K562 (cell line): ENCODE results near the gene GSDME. TPM values are rescaled to one million over a fixed set of nuclear protein-coding genes. Genes with fewer than 3 reads are reported as not detected.

Experiments used
- ATF1 ChIP-seq, 2 experiments: fragments of 450-650 bp in 1 of 2; IDR thresholded peaks; 2 replicates each; pipeline ENCODE4 v1.6.1; 2016; ENCODE audit warnings: missing compliant biosample characterization in 1 of 2, missing genetic modification characterization in 1 of 2
- HMG20B ChIP-seq: fragments of 250-450 bp; sonication (Bioruptor Pico); IDR thresholded peaks from 2 replicates; pipeline ENCODE4 v1.5.0; 2021; ENCODE audit warnings: mild to moderate bottlenecking
- JUND ChIP-seq, 2 experiments: IDR thresholded peaks; 2 replicates in 1 of 2; 3 replicates in 1 of 2; pipeline ENCODE4 v1.6.1; 2011; ENCODE audit warnings: borderline replicate concordance in 2 of 2, low read depth in 2 of 2, low read length in 2 of 2, improper control_type of control experiment in 1 of 2, missing biosample characterization in 1 of 2, missing genetic modification characterization in 1 of 2, missing genetic modification reagents in 1 of 2
- MCM7 ChIP-seq, 2 experiments: fragments of 450-650 bp; IDR thresholded peaks; 2 replicates each; pipeline ENCODE4 v1.6.1; 2016 to 2018
- POLR2AphosphoS2 ChIP-seq: IDR thresholded peaks from 2 replicates; pipeline ENCODE4 v1.6.1; 2012; ENCODE audit warnings: low read length, improper control_type of control experiment
- ZFP1 ChIP-seq: fragments of 450-650 bp; formaldehyde crosslinking; IDR thresholded peaks from 2 replicates; pipeline ENCODE4 v1.4.0; 2020; ENCODE audit warnings: mild to moderate bottlenecking, mixed read lengths
- ZKSCAN1 ChIP-seq: fragments of 150-350 bp; IDR thresholded peaks from 2 replicates; pipeline ENCODE4 v1.6.1; 2016; ENCODE audit warnings: low read depth, low read length
- ZNF77 ChIP-seq: fragments of 250-450 bp; sonication (Bioruptor Pico); IDR thresholded peaks from 2 replicates; pipeline ENCODE4 v1.5.0; 2020
- polyA plus RNA-seq, 8 experiments: library from polyadenylated mRNA; depleted of rRNA in 4 of 8; stranded (reverse) in 5 of 8; unstranded in 3 of 8; fragments of >200 nt; fragmentation: Nextera tagmentation in 2 of 8; fragmentation: Illumina TruSeq in 1 of 8; extraction: Ambion mirVana in 2 of 8; extraction: Trizol in 1 of 8; gene quantifications; 2 replicates each; pipeline versions ENCODE4 v1.2.1 to v1.2.3, GENCODE V29; 2011 to 2014; ENCODE audit warnings: inconsistent platforms in 1 of 8, missing spikeins in 1 of 8
- total RNA-seq, 7 experiments: library from RNA; depleted of rRNA in 6 of 7; stranded (reverse); fragments of >200 nt in 6 of 7; fragmentation: Illumina TruSeq in 2 of 7; extraction: Trizol in 2 of 7; gene quantifications; 2 replicates each; pipeline versions ENCODE4 v1.2.1 to v1.2.3, GENCODE V29; 2011 to 2021; ENCODE audit warnings: low replicate concordance in 1 of 7
- TF ChIP-seq, protein P1 (sequence below): fragments of 450-650 bp; IDR thresholded peaks from 2 replicates; pipeline ENCODE4 v1.6.1; 2016; ENCODE audit warnings: low read depth
- TF ChIP-seq, protein P2 (sequence below), 2 experiments: fragments of 450-650 bp; conservative IDR thresholded peaks; 2 replicates each; pipeline ENCODE4 v1.6.1; 2017; ENCODE audit warnings: mild to moderate bottlenecking in 2 of 2, moderate library complexity in 2 of 2
- TF ChIP-seq, protein P3 (sequence below): fragments of 450-650 bp; IDR thresholded peaks from 2 replicates; pipeline ENCODE4 v1.6.1; 2016
- TF ChIP-seq, protein P4 (sequence below), 2 experiments: fragments of 450-650 bp in 1 of 2; sonication (generic) in 1 of 2; formaldehyde crosslinking in 1 of 2; IDR thresholded peaks in 1 of 2; conservative IDR thresholded peaks in 1 of 2; 2 replicates each; pipeline versions ENCODE4 v1.6.1 to v1.8.1; 2016 to 2023; ENCODE audit warnings: mild to moderate bottlenecking in 2 of 2, moderate library complexity in 2 of 2, inconsistent platforms in 1 of 2, missing genetic modification reagents in 1 of 2

Gene GSDME
- total and polyA plus RNA-seq, 9 of the 15 experiments (the other 6 are each of a cell fraction or from before 2014, with no cell fraction given), result 0.37 to 1.9 (median 0.62) TPM

DNA sequence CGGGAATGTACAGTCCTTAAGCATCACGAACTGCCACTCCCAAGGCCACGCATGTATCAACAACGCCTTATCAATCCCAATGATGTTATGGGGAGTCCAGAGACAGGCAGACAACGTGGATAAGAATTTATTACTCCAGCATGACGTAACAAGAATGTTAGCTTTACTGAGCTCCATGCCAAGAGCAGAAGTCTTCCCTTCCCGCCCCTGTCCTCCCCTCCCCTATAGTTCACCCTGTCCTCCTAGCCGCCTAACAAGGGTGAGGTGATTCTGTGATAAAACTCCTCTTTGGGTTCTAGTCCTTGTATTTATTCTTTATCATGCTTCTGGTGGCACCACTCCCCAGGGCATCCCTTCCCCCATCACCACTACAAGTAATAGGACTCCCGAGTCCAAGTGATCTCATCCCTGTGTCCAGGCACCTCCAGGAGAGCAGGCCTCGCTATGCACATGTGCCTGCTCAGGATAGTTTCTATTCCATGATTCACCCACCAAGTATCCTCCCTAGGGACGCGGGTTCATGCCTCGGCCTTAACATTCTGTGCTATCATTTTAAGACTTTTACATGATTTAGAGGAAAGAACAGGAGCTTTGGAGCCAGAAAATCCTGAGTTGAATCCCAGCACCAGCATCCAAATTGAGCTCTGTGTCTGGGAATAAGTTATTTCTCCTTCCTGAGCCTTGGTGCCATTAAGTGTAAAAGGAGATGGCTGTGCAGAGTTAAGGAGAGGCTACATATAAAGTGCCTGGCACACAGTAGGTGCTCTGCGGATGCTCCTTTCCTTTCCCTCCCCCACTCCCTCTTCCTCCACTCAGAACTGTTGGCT is 15.4 kb downstream of the GSDME start (continued):
- TF ChIP-seq, protein P1, sequence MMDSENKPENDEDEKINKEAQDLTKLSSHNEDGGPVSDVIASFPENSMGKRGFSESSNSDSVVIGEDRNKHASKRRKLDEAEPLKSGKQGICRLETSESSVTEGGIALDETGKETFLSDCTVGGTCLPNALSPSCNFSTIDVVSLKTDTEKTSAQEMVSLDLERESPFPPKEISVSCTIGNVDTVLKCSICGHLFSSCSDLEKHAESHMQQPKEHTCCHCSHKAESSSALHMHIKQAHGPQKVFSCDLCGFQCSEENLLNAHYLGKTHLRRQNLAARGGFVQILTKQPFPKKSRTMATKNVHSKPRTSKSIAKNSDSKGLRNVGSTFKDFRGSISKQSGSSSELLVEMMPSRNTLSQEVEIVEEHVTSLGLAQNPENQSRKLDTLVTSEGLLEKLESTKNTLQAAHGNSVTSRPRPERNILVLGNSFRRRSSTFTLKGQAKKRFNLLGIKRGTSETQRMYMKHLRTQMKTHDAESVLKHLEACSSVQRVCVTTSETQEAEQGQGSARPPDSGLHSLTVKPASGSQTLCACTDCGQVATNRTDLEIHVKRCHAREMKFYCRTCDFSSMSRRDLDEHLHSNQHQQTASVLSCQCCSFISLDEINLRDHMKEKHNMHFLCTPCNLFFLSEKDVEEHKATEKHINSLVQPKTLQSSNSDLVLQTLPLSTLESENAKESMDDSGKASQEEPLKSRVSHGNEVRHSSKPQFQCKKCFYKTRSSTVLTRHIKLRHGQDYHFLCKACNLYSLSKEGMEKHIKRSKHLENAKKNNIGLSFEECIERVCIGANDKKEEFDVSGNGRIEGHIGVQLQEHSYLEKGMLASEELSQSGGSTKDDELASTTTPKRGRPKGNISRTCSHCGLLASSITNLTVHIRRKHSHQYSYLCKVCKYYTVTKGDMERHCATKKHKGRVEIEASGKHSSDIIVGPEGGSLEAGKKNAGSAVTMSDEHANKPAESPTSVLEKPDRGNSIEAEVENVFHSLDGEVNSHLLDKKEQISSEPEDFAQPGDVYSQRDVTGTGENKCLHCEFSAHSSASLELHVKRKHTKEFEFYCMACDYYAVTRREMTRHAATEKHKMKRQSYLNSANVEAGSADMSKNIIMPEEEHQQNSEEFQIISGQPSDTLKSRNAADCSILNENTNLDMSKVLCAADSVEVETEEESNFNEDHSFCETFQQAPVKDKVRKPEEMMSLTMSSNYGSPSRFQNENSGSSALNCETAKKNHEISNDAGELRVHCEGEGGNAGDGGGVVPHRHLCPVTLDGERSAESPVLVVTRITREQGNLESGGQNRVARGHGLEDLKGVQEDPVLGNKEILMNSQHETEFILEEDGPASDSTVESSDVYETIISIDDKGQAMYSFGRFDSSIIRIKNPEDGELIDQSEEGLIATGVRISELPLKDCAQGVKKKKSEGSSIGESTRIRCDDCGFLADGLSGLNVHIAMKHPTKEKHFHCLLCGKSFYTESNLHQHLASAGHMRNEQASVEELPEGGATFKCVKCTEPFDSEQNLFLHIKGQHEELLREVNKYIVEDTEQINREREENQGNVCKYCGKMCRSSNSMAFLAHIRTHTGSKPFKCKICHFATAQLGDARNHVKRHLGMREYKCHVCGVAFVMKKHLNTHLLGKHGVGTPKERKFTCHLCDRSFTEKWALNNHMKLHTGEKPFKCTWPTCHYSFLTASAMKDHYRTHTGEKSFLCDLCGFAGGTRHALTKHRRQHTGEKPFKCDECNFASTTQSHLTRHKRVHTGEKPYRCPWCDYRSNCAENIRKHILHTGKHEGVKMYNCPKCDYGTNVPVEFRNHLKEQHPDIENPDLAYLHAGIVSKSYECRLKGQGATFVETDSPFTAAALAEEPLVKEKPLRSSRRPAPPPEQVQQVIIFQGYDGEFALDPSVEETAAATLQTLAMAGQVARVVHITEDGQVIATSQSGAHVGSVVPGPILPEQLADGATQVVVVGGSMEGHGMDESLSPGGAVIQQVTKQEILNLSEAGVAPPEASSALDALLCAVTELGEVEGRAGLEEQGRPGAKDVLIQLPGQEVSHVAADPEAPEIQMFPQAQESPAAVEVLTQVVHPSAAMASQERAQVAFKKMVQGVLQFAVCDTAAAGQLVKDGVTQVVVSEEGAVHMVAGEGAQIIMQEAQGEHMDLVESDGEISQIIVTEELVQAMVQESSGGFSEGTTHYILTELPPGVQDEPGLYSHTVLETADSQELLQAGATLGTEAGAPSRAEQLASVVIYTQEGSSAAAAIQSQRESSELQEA, result no peak
- TF ChIP-seq MCM7 (IDR thresholded peaks at IDR 0.05), result no peak
- no peak for TF ChIP-seq ZFP1 (CRISPR knock-in tag)
- TF ChIP-seq, protein P2, sequence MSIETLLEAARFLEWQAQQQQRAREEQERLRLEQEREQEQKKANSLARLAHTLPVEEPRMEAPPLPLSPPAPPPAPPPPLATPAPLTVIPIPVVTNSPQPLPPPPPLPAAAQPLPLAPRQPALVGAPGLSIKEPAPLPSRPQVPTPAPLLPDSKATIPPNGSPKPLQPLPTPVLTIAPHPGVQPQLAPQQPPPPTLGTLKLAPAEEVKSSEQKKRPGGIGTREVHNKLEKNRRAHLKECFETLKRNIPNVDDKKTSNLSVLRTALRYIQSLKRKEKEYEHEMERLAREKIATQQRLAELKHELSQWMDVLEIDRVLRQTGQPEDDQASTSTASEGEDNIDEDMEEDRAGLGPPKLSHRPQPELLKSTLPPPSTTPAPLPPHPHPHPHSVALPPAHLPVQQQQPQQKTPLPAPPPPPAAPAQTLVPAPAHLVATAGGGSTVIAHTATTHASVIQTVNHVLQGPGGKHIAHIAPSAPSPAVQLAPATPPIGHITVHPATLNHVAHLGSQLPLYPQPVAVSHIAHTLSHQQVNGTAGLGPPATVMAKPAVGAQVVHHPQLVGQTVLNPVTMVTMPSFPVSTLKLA (conservative IDR thresholded peaks at IDR 0.05), result no peak
- TF ChIP-seq, protein P3, sequence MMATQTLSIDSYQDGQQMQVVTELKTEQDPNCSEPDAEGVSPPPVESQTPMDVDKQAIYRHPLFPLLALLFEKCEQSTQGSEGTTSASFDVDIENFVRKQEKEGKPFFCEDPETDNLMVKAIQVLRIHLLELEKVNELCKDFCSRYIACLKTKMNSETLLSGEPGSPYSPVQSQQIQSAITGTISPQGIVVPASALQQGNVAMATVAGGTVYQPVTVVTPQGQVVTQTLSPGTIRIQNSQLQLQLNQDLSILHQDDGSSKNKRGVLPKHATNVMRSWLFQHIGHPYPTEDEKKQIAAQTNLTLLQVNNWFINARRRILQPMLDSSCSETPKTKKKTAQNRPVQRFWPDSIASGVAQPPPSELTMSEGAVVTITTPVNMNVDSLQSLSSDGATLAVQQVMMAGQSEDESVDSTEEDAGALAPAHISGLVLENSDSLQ, result peak; percentile 43; the same call in 1 of the 2 replicates
- TF ChIP-seq, protein P4, sequence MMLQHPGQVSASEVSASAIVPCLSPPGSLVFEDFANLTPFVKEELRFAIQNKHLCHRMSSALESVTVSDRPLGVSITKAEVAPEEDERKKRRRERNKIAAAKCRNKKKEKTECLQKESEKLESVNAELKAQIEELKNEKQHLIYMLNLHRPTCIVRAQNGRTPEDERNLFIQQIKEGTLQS (IDR thresholded peaks at IDR 0.05), result peak; percentile 53; the same call in 1 of the 2 replicates
- TF ChIP-seq, protein P4 (CRISPR knock-in tag; conservative IDR thresholded peaks at IDR 0.05), result no peak
- no peak for TF ChIP-seq POLR2AphosphoS2
- no peak for TF ChIP-seq ATF1 (CRISPR knock-in tag; IDR thresholded peaks at IDR 0.05)
- 0 out of 2 replicates have a peak, but pooled peaks have one; percentile 23 for TF ChIP-seq ATF1 (tag; IDR thresholded peaks at IDR 0.05)
- no peak for TF ChIP-seq HMG20B
- peak; percentile 83 for TF ChIP-seq ZKSCAN1
- TF ChIP-seq ZNF77 (CRISPR knock-in tag), result no peak
- peak; percentile 19; the same call in 1 of the 2 replicates for TF ChIP-seq JUND (IDR thresholded peaks at IDR 0.05; ENCODE audit: borderline replicate concordance, low read depth, low read length)
- no peak; the same call in 2 of the 3 replicates for TF ChIP-seq JUND (tag; IDR thresholded peaks at IDR 0.05; ENCODE audit: borderline replicate concordance, low read depth, low read length)
